AG09309 (cell line): ENCODE data around the gene MGST1.
"Not testable (repeated sequence)": the region's sequence is repeated elsewhere in the genome, so short reads cannot be mapped to it uniquely, and the experiment has no call there.

Experiments used
- DNase-seq: peaks from one replicate; pipeline ENCODE4 v3.0.0-alpha.2; 2010; ENCODE audit warnings: low read depth
- H3K4me3 ChIP-seq: 2 replicates; pipeline ENCODE4 v1.5.1; 2011; ENCODE audit warnings: mild to moderate bottlenecking, low read depth, low read length, moderate library complexity; ENCODE audit not compliant: control insufficient read depth
- TF ChIP-seq, protein P1 (sequence below): IDR thresholded peaks from 2 replicates; pipeline ENCODE4 v1.5.1; 2011; ENCODE audit warnings: mild to moderate bottlenecking, low read depth, low read length, inconsistent platforms; ENCODE audit not compliant: insufficient read depth, control insufficient read depth; ENCODE audit errors: missing control alignments

MGST1 gene

DNA sequence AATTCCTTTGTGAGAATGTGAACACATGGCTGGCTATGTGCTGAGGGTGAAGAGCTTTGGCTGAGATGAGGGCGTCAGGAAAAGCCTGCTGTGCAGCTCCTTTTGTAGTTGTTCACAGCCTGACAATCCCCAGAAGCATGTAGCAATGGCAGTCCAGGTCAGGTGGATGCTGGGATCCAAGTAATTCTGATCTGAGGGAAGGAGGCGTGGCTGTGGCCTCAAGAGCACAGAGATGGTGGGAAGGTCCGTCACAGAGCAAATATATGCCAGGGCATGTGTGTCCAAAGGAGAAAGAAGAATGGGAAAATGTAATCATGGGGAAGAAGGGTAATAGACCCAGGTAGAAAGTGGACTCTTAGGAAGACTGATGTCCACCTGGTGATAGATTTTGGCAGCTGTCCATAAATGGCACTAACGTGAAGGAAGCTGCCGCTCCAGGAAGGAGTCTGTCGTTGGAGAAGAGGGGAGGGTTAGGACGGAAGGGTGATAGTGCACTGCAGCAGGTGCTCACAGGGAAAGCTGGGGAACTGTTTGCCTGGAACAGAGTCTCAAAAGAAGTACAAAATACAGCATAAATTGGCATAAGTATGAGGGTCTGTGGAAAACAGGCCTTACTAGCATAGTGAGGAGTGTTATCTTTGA lies 13.8 kb downstream of the MGST1 start:
- H3K4me3 ChIP-seq: no peak overlapping the region
- DNase-seq: no peak
- TF ChIP-seq, protein P1, sequence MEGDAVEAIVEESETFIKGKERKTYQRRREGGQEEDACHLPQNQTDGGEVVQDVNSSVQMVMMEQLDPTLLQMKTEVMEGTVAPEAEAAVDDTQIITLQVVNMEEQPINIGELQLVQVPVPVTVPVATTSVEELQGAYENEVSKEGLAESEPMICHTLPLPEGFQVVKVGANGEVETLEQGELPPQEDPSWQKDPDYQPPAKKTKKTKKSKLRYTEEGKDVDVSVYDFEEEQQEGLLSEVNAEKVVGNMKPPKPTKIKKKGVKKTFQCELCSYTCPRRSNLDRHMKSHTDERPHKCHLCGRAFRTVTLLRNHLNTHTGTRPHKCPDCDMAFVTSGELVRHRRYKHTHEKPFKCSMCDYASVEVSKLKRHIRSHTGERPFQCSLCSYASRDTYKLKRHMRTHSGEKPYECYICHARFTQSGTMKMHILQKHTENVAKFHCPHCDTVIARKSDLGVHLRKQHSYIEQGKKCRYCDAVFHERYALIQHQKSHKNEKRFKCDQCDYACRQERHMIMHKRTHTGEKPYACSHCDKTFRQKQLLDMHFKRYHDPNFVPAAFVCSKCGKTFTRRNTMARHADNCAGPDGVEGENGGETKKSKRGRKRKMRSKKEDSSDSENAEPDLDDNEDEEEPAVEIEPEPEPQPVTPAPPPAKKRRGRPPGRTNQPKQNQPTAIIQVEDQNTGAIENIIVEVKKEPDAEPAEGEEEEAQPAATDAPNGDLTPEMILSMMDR: no peak

DNA sequence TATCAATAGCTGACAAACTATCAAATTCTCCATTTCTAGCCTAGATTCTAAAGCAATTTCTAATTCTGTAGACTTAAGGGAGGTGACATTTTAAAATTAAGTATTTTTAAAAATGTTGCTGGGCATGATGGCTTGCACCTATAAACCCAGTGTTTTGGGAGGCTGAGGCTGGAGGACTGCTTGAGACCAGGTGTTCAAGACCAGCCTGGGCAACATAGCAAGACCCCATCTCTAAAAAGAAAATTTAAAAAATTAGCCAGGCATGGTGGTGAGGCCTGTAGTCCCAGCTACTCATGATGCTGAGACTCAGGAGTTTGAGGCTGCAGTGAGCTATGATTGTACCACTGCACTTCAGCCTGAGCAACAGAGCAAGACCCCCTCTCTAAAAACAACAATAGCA lies 15.1 kb downstream of the MGST1 start:
- DNase-seq: no peak
- TF ChIP-seq, protein P1: no peak
- H3K4me3 ChIP-seq: no peak overlapping the region

DNA sequence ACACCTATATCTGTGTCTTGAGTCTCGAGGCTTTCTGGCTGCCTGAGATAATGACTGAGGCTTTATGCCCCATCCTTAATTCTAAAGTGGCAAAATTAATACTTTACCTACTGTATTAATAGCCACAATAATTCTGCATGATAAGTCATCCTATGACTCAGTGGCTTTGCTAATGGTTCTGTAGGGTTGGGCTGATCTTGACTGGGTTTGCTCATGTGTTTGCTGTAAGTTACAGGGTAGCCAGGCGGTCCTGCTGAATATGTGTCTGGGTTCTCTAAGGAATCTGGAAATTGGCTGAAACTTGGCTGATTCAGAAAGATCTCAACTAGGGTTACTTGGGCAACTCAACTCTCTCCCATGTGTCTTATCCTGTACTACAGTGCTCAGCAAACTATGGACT lies 21.7 kb downstream of the MGST1 start:
- H3K4me3 ChIP-seq: no peak overlapping the region
- TF ChIP-seq, protein P1: no peak
- DNase-seq: no peak

DNA sequence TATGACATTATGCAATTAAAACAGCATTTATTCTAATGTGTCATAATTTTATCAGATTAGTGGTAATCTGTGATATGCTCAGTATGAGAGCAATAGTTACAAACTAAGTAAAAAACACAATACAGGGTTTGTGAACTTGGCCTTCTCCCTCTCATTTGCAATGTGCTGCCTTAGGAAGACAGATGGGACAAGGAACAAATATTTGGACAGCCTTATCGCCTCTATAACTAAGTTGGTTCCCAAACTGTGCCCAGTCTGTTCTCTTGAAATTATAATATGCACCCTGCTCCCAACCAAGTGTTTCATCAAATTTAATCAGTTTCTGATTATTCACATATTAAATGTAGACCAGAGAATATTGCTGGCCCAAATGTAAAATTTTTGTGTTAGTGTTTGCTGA lies 22.7 kb downstream of the MGST1 start:
- DNase-seq: no peak
- TF ChIP-seq, protein P1: no peak

DNA sequence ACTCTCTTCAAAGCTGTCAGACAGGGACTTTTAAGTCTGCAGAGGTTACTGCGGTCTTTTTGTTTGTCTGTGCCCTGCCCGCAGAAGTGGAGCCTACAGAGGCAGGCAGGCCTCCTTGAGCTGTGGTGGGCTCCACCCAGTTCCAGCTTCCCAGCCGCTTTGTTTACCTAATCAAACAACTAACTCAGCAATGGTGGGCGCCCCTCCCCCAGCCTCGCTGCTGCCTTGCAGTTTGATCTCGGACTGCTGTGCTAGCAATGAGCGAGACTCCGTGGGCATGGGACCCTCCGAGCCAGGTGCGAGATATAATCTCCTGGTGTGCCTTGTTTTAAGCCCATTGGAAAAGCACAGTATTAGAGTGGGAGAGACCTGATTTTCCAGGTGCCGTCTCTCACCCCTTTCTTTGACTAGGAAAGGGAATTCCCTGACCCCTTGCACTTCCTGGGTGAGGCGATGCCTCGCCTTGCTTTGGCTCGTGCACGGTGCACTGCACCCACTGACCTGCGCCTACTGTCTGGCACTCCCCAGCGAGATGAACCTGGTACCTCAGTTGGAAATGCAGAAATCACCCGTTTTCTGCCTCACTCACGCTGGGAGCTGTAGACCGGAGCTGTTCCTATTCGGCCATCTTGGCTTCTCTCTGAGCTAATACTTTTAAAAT lies 35.3 kb downstream of the MGST1 start:
- not testable (repeated sequence) for H3K4me3 ChIP-seq, DNase-seq

More for the DNA sequence above, 22.7 kb downstream of the MGST1 start:
- no peak overlapping the region for H3K4me3 ChIP-seq

DNA sequence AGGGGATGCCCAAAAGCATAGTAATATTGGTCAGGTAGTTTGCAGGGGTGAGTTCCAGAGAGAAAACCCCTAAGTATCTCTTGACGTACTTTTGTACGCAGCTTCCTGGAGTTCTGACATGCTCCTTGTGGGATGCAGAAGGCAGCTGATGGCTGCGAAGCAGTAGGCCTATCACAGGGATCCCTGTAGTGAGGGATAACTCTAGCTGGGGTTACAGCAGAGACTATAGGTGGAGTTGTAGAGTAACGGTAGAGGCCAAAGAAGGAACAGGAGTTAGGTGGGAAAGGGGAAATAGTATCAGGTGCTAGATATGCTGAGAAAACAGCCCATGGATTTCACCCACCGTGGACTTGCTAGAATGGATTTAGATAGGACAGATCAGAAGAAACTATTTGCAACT lies 37.3 kb downstream of the MGST1 start:
- no peak for DNase-seq
- H3K4me3 ChIP-seq: no peak overlapping the region
- TF ChIP-seq, protein P1: no peak

DNA sequence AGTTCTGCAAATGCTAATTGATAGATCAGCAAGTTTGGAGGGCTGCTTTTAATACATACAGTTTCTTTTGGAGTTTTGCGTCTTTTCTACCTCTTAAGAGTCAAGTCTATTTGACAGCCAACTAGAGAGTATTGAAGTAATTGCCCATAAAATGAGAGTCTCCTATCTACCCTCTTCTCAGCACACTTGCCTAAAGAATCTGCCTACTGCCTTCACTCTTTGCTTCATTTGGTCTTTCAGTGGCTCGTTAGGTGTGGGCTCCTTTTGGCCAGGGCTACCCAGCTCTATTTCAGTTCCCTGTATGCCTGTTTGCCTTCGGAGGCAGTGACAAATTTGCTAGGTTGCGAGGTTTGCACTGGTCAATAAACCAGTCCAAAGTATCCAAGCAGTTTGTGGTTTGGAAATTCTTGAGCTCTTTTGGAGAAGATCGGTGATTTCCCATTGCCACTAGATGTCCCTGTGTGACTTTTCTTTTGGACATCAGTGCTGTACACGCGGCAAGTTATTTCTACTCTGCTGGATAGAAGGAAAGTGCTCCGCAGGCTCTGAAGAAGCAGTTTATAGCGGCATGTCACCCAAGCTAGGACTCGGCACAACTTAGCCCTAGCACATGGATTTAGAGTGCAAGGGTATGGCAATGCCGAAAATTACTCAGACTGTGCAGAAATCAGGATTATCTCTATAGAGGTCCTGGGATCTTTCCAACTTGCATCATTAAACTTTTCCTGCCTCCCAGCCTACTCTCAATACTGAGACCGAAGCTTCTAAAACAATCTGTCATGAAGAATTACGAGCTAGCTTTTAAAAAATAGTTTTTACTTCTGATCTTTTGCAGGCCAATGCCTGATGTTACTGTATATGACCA lies 38.6 kb downstream of the MGST1 start:
- no peak overlapping the region for H3K4me3 ChIP-seq
- TF ChIP-seq, protein P1: peak; percentile 28
- DNase-seq: peak; percentile 3
